Retinal pigment epithelial cell (primary cell): ENCODE data around the gene ABCF1.
A peak's percentile ranks its signal among the peaks of the same experiment; 100 is the strongest.

ENCODE experiments used
- DNase-seq: peaks from one replicate; pipeline ENCODE4 v3.0.0-alpha.2; 2010; ENCODE audit warnings: low read depth
- H3K4me3 ChIP-seq: 2 replicates; pipeline ENCODE4 v1.5.1; 2011; ENCODE audit warnings: mild to moderate bottlenecking, low read length, control low read depth, moderate library complexity
- CTCF ChIP-seq: conservative IDR thresholded peaks from 2 replicates; pipeline ENCODE4 v1.5.1; 2011; ENCODE audit warnings: low read depth, low read length, control low read depth, inconsistent platforms

ABCF1 gene

GRCh38 chr6:30542404-30542725, 28.9 kb upstream of the ABCF1 start:
- no peak for DNase-seq
- no peak for TF ChIP-seq CTCF
- no peak overlapping the region for H3K4me3 ChIP-seq

GRCh38 chr6:30542915-30543314, 28.3 kb upstream of the ABCF1 start:
- H3K4me3 ChIP-seq = no peak overlapping the region
- no peak for DNase-seq

GRCh38 chr6:30543821-30544220, 27.4 kb upstream of the ABCF1 start:
- H3K4me3 ChIP-seq = no peak overlapping the region
- DNase-seq = no peak
- no peak for TF ChIP-seq CTCF

More at GRCh38 chr6:30542915-30543314, 28.3 kb upstream of the ABCF1 start:
- TF ChIP-seq CTCF = no peak

GRCh38 chr6:30544666-30545272, 26.5 kb upstream of the ABCF1 start:
- DNase-seq = no peak
- TF ChIP-seq CTCF = peak; percentile 83
- H3K4me3 ChIP-seq = no peak overlapping the region

- no peak overlapping the region for H3K4me3 ChIP-seq
- TF ChIP-seq CTCF = no peak
- DNase-seq = no peak
Measured at GRCh38 chr6:30547454-30547853, 23.8 kb upstream of the ABCF1 start.

- H3K4me3 ChIP-seq = no peak overlapping the region
- TF ChIP-seq CTCF = no peak
- no peak for DNase-seq
Measured at GRCh38 chr6:30548375-30548774, 22.9 kb upstream of the ABCF1 start.

- no peak for TF ChIP-seq CTCF
- DNase-seq = no peak
- H3K4me3 ChIP-seq = no peak overlapping the region
Measured at GRCh38 chr6:30554404-30554803, 16.8 kb upstream of the ABCF1 start.
